Hepatocyte (in vitro differentiated cells): ENCODE measurements around the gene MAP6. TPM values are rescaled to one million over a fixed set of nuclear protein-coding genes. Genes with fewer than 3 reads are reported as not detected.

Experiments
- DNase-seq: peaks from one replicate; pipeline ENCODE4 v3.0.0-alpha.2; 2016; ENCODE audit warnings: low spot score
- H2AFZ ChIP-seq: fragments of 200-600 bp; sonication (generic); 2 replicates; pipeline ENCODE4 v1.6.0; 2016; ENCODE audit warnings: antibody characterized with exemption, mild to moderate bottlenecking
- H3K27ac ChIP-seq: fragments of 200-600 bp; sonication (generic); 2 replicates; pipeline ENCODE4 v1.5.1; 2016; ENCODE audit warnings: mild to moderate bottlenecking
- H3K27me3 ChIP-seq: fragments of 200-600 bp; sonication (generic); 2 replicates; pipeline ENCODE4 v1.6.1; 2016
- H3K36me3 ChIP-seq: fragments of 200-600 bp; sonication (generic); replicated peaks from 2 replicates; pipeline ENCODE4 v1.5.1; 2016; ENCODE audit warnings: low read depth; ENCODE audit not compliant: insufficient read depth
- H3K4me1 ChIP-seq: fragments of 200-600 bp; sonication (generic); 2 replicates; pipeline ENCODE4 v1.5.1; 2016; ENCODE audit warnings: mild to moderate bottlenecking, moderate library complexity; ENCODE audit not compliant: insufficient read depth
- H3K4me2 ChIP-seq: fragments of 200-600 bp; sonication (generic); 2 replicates; pipeline ENCODE4 v1.6.0; 2016
- H3K4me3 ChIP-seq: fragments of 200-600 bp; sonication (generic); 2 replicates; pipeline ENCODE4 v1.5.1; 2016; ENCODE audit warnings: mild to moderate bottlenecking
- H3K79me2 ChIP-seq: fragments of 200-600 bp; sonication (generic); 2 replicates; pipeline ENCODE4 v1.6.0; 2017; ENCODE audit warnings: mild to moderate bottlenecking
- H3K9me2 ChIP-seq: fragments of 200-600 bp; sonication (generic); replicated peaks from 2 replicates; pipeline ENCODE4 v1.6.0; 2017; ENCODE audit warnings: mild to moderate bottlenecking; ENCODE audit not compliant: insufficient read depth
- H3K9me3 ChIP-seq: fragments of 200-600 bp; sonication (generic); 2 replicates; pipeline ENCODE4 v1.5.1; 2016; ENCODE audit warnings: low read depth, mild to moderate bottlenecking
- H4K20me1 ChIP-seq: fragments of 200-600 bp; sonication (generic); 2 replicates; pipeline ENCODE4 v1.6.0; 2016; ENCODE audit warnings: mild to moderate bottlenecking; ENCODE audit not compliant: insufficient read depth, poor library complexity, severe bottlenecking
- CTCF ChIP-seq: fragments of 200-600 bp; sonication (generic); IDR thresholded peaks from 2 replicates; pipeline ENCODE4 v1.5.1; 2016; ENCODE audit warnings: antibody characterized with exemption, mild to moderate bottlenecking; ENCODE audit not compliant: poor library complexity
- EZH2 ChIP-seq: fragments of 200-600 bp; sonication (generic); IDR thresholded peaks from 2 replicates; pipeline ENCODE4 v1.6.1; 2016; ENCODE audit warnings: antibody characterized with exemption, mild to moderate bottlenecking, borderline replicate concordance
- EZH2phosphoT487 ChIP-seq: fragments of 200-600 bp; sonication (generic); IDR thresholded peaks from one replicate; pipeline ENCODE4 v1.6.1; 2018; ENCODE audit warnings: antibody characterized with exemption, mild to moderate bottlenecking, low read depth, moderate library complexity; ENCODE audit not compliant: unreplicated experiment, severe bottlenecking
- WGBS: methylation state at CpG from one replicate; pipeline ENCODE4 v1.1.6; 2016; ENCODE audit warnings: low lambda C conversion rate; ENCODE audit errors: missing lambda C conversion rate; 5-methylcytosine and 5-hydroxymethylcytosine counted together
- polyA plus RNA-seq: library from polyadenylated mRNA; unstranded; fragments of >200 nt; fragmentation: Nextera tagmentation; extraction: Ambion mirVana; gene quantifications from 2 replicates; pipeline ENCODE4 v1.2.1, GENCODE V29; 2016
- total RNA-seq: library from RNA; depleted of rRNA; stranded (reverse); fragments of >200 nt; gene quantifications from 2 replicates; pipeline ENCODE4 v1.2.3, GENCODE V29; 2014

MAP6 gene
- total and polyA plus RNA-seq, 2 experiments from 2014 or later = 3.8 to 6.4 TPM

- Histone ChIP-seq H3K9me2 (no peaks in the 10 kb centered on the region), H3K4me2 (peak overlapping the region; percentile 57), H3K9me3 (no peaks in the 10 kb centered on the region), H3K4me3 (no peak overlapping the region), H3K36me3 (no peaks in the 10 kb centered on the region), H3K27me3 (no peaks in the 10 kb centered on the region), H3K79me2 (peaks cover 19% of the 10 kb centered on the region), H3K4me1 (peaks cover 45% of the 10 kb centered on the region), H4K20me1 (peaks cover 4% of the 10 kb centered on the region), H3K27ac (peak overlapping the region; percentile 99), H2AFZ (peak overlapping the region; percentile 51)
- 24% methylated on average over 8 of the region's 8 CpGs for WGBS
- TF ChIP-seq EZH2 = no peak
- no peak for TF ChIP-seq CTCF
- no peak for TF ChIP-seq EZH2phosphoT487
- peak; percentile 80 for DNase-seq
Observed at GRCh38 chr11:75558939-75559843, 109.6 kb downstream of the MAP6 start.

- H2AFZ ChIP-seq = no peak overlapping the region
- WGBS = 64% methylated on average over 17 of the region's 17 CpGs
- H3K4me3 ChIP-seq = no peak overlapping the region
- no peak for TF ChIP-seq EZH2phosphoT487
- no peak for TF ChIP-seq CTCF
- TF ChIP-seq EZH2 = no peak
- H3K36me3 ChIP-seq = no peaks in the 10 kb centered on the region
- peak; percentile 80 for DNase-seq
- H3K9me3 ChIP-seq = no peaks in the 10 kb centered on the region
- H3K27ac ChIP-seq = peak overlapping the region; percentile 99
- H3K4me1 ChIP-seq = peaks cover 47% of the 10 kb centered on the region
- no peaks in the 10 kb centered on the region for H4K20me1 ChIP-seq
- H3K9me2 ChIP-seq = no peaks in the 10 kb centered on the region
- peaks cover 6% of the 10 kb centered on the region for H3K79me2 ChIP-seq
- peak overlapping the region; percentile 57 for H3K4me2 ChIP-seq
- no peaks in the 10 kb centered on the region for H3K27me3 ChIP-seq
Observed at GRCh38 chr11:75557666-75558494, 111.0 kb downstream of the MAP6 start.

GRCh38 chr11:75556275-75556674, 112.6 kb downstream of the MAP6 start:
- WGBS = 73% methylated on average over 3 of the region's 3 CpGs
- H3K4me1 ChIP-seq = peaks cover 43% of the 10 kb centered on the region

More at GRCh38 chr11:75556275-75556674, 112.6 kb downstream of the MAP6 start:
- Histone ChIP-seq H3K9me2 (no peaks in the 10 kb centered on the region), H3K36me3 (no peaks in the 10 kb centered on the region), H4K20me1 (no peaks in the 10 kb centered on the region), H3K27me3 (no peaks in the 10 kb centered on the region), H3K9me3 (no peaks in the 10 kb centered on the region), H3K27ac (no peak overlapping the region), H3K79me2 (no peaks in the 10 kb centered on the region), H2AFZ (no peak overlapping the region), H3K4me3 (no peak overlapping the region), H3K4me2 (no peak overlapping the region)
- DNase-seq = no peak
- TF ChIP-seq CTCF = no peak
- TF ChIP-seq EZH2phosphoT487 = no peak
- TF ChIP-seq EZH2 = no peak
